ENCODE data around the gene DNAJC15.

DNA sequence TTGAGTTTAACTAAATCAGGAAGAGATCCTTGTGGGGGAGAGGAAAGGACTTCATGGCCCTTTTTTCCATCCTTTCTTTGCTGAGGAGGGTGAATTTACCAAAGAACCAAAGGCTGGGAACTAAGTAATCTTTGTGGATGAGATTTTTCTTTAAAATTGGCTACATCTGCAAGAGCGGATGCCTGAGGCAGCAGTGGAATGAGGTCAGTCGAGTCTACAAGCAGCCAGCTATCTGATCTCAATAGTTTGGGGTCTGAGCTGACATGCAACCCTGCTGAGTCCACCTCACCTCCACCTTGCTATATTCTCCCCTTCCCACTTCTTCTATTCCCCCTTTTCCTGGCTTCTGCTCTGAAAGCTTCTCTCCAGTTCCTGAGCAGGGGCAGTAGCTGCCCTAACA lies 3.6 kb upstream of the DNAJC15 start:
- TF ChIP-seq, protein P1, sequence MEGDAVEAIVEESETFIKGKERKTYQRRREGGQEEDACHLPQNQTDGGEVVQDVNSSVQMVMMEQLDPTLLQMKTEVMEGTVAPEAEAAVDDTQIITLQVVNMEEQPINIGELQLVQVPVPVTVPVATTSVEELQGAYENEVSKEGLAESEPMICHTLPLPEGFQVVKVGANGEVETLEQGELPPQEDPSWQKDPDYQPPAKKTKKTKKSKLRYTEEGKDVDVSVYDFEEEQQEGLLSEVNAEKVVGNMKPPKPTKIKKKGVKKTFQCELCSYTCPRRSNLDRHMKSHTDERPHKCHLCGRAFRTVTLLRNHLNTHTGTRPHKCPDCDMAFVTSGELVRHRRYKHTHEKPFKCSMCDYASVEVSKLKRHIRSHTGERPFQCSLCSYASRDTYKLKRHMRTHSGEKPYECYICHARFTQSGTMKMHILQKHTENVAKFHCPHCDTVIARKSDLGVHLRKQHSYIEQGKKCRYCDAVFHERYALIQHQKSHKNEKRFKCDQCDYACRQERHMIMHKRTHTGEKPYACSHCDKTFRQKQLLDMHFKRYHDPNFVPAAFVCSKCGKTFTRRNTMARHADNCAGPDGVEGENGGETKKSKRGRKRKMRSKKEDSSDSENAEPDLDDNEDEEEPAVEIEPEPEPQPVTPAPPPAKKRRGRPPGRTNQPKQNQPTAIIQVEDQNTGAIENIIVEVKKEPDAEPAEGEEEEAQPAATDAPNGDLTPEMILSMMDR (conservative IDR thresholded peaks at IDR 0.05; ENCODE audit: low read length) = no peak
- no peak for TF ChIP-seq EZH2phosphoT487 (IDR thresholded peaks at IDR 0.05; ENCODE audit: borderline replicate concordance)

Data from Loucy (cell line).